ENCODE data around the gene RAD51B.

The RAD51B gene

DNA sequence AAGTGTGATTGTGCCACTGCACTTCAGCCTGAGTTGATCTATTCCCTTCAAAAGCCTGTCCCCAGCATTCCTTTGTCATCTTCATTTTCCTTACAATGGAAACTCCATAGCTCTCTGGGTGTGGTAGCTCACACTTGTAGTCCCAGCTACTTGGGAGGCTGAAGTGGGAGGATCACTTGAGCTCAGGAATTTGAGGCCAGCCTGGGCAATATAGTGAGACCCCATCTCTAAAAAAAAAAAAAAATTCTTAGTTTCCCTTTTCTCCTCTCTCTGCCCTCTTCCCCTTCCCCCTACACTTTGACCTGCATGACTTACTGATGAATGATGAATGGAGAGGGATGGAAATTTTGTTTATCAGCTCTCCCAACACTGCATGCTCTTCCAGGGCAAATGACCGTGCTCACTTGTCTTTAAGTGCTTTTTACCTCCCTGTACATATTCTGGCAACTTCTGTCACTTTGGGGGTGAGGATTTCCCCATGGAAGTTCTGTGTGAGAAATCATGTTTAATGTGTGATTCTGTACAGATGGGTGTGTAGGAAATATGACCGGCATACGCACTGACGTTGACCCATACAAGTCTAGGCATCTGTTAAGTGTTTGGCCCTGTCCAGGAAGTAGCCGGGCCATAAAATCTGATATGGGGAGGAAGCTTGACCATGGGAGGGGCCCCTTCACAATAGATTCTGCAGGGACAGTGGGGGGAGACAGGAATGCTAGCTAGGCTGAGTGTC lies 907.9 kb downstream of the RAD51B start:
- no peak for DNase-seq

- DNase-seq = no peak
Observed at GRCh38 chr14:68728342-68729106, 908.9 kb downstream of the RAD51B start.

DNA sequence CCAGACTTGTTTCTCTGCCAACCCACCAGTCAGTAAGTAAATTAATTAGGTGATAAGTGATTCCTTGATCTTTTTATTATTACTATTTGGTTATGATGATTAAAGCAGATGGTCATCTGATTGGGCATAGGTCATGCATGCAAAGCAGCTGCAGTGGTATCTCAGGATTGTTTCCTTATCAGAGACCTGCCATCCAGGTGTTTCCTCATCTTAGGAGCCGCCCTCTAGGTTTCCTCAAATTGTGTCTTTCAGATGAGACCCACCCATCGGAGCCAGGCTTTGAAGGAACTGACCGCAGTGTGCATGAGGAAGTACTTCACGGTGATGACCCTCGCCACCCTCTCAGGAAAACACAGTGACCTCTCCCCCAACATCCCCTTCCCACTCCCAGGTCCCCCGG lies 910.0 kb downstream of the RAD51B start:
- DNase-seq = no peak

DNA sequence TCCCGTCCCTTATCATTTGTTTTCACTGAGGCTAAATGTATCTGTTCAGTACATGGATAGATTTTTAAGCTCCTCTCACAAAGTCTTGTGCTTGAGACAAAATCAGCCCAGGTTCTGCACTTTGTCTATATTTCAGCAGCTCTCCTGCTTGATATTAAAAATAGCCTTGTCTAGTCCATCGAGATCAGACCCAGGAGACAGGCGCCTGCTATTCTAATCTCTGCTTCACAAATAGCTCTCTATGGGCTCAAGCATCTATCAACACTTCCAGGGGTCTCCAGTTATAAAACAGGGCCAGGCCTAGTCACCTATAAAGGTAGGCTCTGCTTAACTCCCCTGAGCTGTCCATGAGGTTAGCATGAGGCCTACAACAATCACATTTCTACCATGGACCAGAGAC lies 910.8 kb downstream of the RAD51B start:
- no peak for DNase-seq

GRCh38 chr14:68730811-68731425 lies 911.3 kb downstream of the RAD51B start:
- DNase-seq = no peak

- no peak for DNase-seq
Observed at GRCh38 chr14:68733086-68733914, 913.7 kb downstream of the RAD51B start.

GRCh38 chr14:68734231-68734732 lies 914.7 kb downstream of the RAD51B start:
- DNase-seq = peak in 2 of 4 experiments; percentile 11 to 29

GRCh38 chr14:68735856-68736255 lies 916.3 kb downstream of the RAD51B start:
- DNase-seq = no peak

DNA sequence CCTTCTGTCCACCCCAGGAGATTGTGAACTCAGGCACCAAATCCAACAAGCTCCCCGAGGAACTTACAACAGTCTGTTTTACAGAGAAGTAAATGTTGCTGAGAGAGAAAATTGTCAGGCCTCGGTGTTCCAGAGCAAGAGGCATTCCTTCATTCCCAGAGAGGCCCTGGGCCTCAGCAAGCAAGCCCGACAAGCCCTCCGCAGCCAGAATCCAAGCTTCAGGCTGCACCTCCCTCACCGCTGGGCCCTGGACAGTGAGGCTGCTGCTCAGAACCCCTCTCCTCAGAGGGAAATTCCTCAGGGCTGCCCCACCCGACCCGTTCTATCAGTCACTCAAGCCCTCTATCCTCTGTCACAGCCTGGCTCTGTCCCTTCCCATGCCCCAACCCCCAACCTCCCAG lies 916.9 kb downstream of the RAD51B start:
- DNase-seq = no peak

GRCh38 chr14:68737086-68737485 lies 917.5 kb downstream of the RAD51B start:
- no peak for DNase-seq

- no peak for DNase-seq
Observed at GRCh38 chr14:68738559-68738958, 919.0 kb downstream of the RAD51B start.

- DNase-seq = no peak
Observed at GRCh38 chr14:68739701-68740100, 920.1 kb downstream of the RAD51B start.

DNA sequence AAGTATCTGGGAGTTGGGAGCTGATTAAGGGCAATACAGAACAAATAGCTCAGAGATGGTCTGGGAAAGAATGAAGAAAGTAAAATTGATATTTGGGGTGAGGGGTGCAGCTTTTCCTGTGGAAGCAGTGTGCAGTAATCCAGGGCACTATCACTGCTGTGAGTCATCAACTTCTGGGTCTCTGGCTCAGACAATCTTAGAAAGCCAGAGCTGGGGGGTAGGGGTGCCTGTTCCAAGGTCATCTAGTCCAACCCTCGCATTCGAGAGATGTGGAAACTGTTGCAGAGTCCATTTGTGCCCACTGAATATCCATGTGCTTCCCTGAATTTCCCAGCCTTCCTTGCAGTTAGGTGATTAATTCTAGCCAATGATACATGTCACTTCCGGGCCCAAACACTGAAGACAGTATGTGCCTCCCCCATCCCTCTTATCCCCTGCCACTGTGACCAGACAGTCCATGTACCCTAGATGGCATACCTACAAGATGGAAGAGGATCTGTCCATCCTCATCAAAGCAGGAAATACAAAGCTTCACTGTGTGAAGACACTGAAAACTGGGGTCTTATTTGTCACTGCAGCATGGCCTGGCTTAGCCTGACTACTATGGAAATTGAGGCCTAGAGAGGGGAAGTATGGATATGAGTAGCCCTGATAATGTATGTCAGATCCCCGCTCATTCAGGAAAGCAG lies 921.4 kb downstream of the RAD51B start:
- no peak for DNase-seq

DNA sequence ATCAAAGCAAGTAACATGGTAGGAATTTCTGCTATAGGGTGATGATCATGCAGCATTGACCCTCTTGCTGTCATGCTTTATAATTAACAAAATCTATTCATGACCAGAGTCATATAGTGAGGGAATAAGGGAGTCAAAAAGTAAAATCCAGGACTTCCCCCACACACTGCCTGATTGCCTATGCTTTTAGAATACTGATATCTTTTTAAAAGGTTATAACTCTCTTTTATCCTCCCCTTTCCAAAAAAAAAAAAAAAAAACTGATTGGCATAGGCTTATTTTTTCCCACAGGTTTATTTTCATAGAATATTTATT lies 921.9 kb downstream of the RAD51B start:
- no peak for DNase-seq

- DNase-seq = no peak
Observed at GRCh38 chr14:68741839-68742470, 922.4 kb downstream of the RAD51B start.

GRCh38 chr14:68744613-68745012 lies 925.0 kb downstream of the RAD51B start:
- DNase-seq = no peak

GRCh38 chr14:68747393-68747792 lies 927.8 kb downstream of the RAD51B start:
- no peak for DNase-seq

- no peak for DNase-seq
Observed at GRCh38 chr14:68748260-68748659, 928.7 kb downstream of the RAD51B start.

DNA sequence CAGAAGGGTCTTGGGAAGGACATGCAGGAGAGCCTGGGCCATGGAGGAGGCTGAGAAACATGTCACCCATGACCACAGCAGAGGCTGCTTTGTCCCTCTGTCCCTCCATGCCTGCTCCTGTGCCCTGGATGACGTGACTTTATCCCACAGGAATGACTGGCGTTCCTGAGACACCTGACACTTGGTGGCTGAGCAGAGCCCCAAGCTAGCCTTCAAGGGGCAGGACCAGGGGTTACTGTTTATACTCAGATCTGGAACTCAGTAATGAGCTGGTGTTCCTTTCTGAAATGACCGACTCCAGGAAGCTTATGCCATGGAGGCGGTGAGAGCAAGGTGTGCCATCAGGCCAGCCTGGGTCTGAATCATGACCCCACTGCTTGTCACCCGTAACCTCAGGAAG lies 929.1 kb downstream of the RAD51B start:
- DNase-seq = no peak

GRCh38 chr14:68749487-68750475 lies 930.2 kb downstream of the RAD51B start:
- no peak for DNase-seq
